Measurements from ENCODE around the gene ATP6V0A1. TPM values are rescaled to one million over a fixed set of nuclear protein-coding genes. Genes with fewer than 3 reads are reported as not detected.
A peak's percentile ranks its signal among the peaks of the same experiment; 100 is the strongest.

The ATP6V0A1 gene
- total and polyA plus RNA-seq, 4 donors, result 44.4 to 203 (median 74.5) TPM

GRCh38 chr17:42553161-42553818 is 94.6 kb downstream of the ATP6V0A1 start:
- Histone ChIP-seq H3K4me3 (no peak overlapping the region), H3K4me1 (ENCODE audit: control insufficient read depth in 5 of 5, insufficient read depth in 5 of 5, low read length in 5 of 5) (peaks cover 0 to 18% (median 4%) of the 10 kb centered on the region in 5 donors), H3K27ac (ENCODE audit: low read depth in 1 of 2, low read length in 1 of 2) (peak overlapping the region in 1 of 2 donors; percentile 3), H3K9me3 (ENCODE audit: control insufficient read depth in 4 of 4, insufficient read depth in 3 of 4, low read length in 3 of 4) (no peaks in the 10 kb centered on the region), H3K9ac (ENCODE audit: insufficient read depth in 1 of 2, low read length in 2 of 2) (no peak overlapping the region), H3K36me3 (ENCODE audit: control insufficient read depth in 4 of 4, insufficient read depth in 4 of 4, low read length in 4 of 4) (peaks cover 0 to 4% (median 0%) of the 10 kb centered on the region in 4 donors), H3K27me3 (ENCODE audit: control insufficient read depth in 3 of 3, insufficient read depth in 3 of 3, low read length in 2 of 3) (no peaks in the 10 kb centered on the region)
- 79 to 87% methylated on average over 45 of the region's 45 CpGs for WGBS, 2 donors
- ATAC-seq (ENCODE audit: insufficient read depth, low FRiP score) (no peak), DNase-seq (no peak)
- TF ChIP-seq CTCF (IDR thresholded peaks at IDR 0.05; ENCODE audit: control extremely low read depth, extremely low read depth), result no peak

DNA sequence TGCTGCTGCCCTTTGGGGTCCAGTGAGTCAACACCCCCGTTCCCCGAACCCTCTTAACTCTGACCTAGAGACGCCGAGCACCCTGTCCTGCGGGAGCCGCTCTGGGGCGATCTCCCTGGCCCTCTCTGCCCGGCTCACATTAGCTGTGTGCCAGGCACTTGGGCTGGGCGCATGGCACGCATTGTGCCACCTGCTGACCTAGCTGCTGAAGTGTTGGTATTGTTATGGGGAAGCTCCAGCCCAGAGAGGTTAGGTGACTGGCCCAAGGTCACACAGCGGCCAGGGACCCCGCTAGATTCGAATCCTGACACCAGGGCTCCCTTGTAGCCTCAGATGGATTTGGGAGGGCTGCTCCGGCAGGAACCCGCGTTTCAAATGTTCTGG is 95.2 kb downstream of the ATP6V0A1 start:
- Histone ChIP-seq H3K9me3 (ENCODE audit: control insufficient read depth in 4 of 4, insufficient read depth in 3 of 4, low read length in 3 of 4) (no peaks in the 10 kb centered on the region), H3K9ac (ENCODE audit: insufficient read depth in 1 of 2, low read length in 2 of 2) (peak overlapping the region; percentile 40 to 94), H3K4me3 (peak overlapping the region; percentile 92), H3K27ac (ENCODE audit: low read depth in 1 of 2, low read length in 1 of 2) (peak overlapping the region; percentile 86 to 92), H3K36me3 (ENCODE audit: control insufficient read depth in 4 of 4, insufficient read depth in 4 of 4, low read length in 4 of 4) (peaks cover 0 to 4% (median 0%) of the 10 kb centered on the region in 4 donors), H3K4me1 (ENCODE audit: control insufficient read depth in 5 of 5, insufficient read depth in 5 of 5, low read length in 5 of 5) (peaks cover 0 to 18% (median 4%) of the 10 kb centered on the region in 5 donors), H3K27me3 (ENCODE audit: control insufficient read depth in 3 of 3, insufficient read depth in 3 of 3, low read length in 2 of 3) (no peaks in the 10 kb centered on the region)
- ATAC-seq (ENCODE audit: insufficient read depth, low FRiP score) (no peak), DNase-seq (no peak)
- TF ChIP-seq CTCF (IDR thresholded peaks at IDR 0.05; ENCODE audit: control extremely low read depth, extremely low read depth), result no peak
- WGBS, 2 donors, result 47 to 56% methylated on average over 16 of the region's 16 CpGs

DNA sequence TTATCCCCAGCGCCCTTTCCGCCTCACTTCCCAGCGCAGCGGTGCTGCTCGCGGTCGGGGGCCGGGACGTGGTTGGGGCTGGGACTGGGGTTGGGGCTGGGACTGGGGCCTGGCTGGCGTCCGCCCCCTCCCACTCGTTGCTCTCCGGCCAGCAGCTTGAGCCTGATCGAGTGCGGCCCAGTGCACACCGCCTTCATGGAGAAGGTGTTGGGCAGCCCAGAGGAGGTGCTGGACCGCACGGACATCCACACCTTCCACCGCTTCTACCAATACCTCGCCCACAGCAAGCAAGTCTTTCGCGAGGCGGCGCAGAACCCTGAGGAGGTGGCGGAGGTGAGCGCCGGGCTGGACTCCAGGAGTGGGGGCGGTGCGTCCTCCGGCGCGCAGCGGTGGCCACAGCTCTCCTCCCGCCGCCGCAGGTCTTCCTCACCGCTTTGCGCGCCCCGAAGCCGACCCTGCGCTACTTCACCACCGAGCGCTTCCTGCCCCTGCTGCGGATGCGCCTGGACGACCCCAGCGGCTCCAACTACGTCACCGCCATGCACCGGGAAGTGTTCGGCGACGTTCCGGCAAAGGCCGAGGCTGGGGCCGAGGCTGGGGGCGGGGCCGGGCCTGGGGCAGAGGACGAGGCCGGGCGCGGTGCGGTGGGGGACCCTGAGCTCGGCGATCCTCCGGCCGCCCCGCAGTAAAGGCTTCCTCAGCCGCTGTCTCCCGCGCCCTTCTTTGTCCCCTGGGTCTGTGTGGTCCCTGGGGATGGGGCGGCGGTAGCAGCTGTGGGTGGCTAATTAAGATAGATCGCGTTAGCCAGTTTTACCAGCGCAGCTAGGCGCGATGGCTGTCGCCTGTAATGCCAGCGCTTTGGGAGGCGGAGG is 95.8 kb downstream of the ATP6V0A1 start:
- Histone ChIP-seq H3K27me3 (ENCODE audit: control insufficient read depth in 3 of 3, insufficient read depth in 3 of 3, low read length in 2 of 3) (no peaks in the 10 kb centered on the region), H3K9me3 (ENCODE audit: control insufficient read depth in 4 of 4, insufficient read depth in 3 of 4, low read length in 3 of 4) (no peaks in the 10 kb centered on the region), H3K36me3 (ENCODE audit: control insufficient read depth in 4 of 4, insufficient read depth in 4 of 4, low read length in 4 of 4) (peaks cover 0 to 4% (median 0%) of the 10 kb centered on the region in 4 donors), H3K9ac (ENCODE audit: insufficient read depth in 1 of 2, low read length in 2 of 2) (peak overlapping the region; percentile 93 to 94), H3K27ac (ENCODE audit: low read depth in 1 of 2, low read length in 1 of 2) (peak overlapping the region; percentile 86 to 92), H3K4me1 (ENCODE audit: control insufficient read depth in 5 of 5, insufficient read depth in 5 of 5, low read length in 5 of 5) (peaks cover 0 to 18% (median 4%) of the 10 kb centered on the region in 5 donors), H3K4me3 (peak overlapping the region; percentile 92)
- ATAC-seq (ENCODE audit: insufficient read depth, low FRiP score) (peak; percentile 90), DNase-seq (peak; percentile 92 to 94 (median 93))
- no peak for TF ChIP-seq CTCF (IDR thresholded peaks at IDR 0.05; ENCODE audit: control extremely low read depth, extremely low read depth)
- WGBS, 2 donors, result 1% methylated on average over 62 to 82 of the region's 82 CpGs
